SU-DHL-6 (cell line): ENCODE data around the gene DNAAF3.

ENCODE experiments used
- CTCF ChIP-seq: fragments of 200-600 bp; sonication (generic); IDR thresholded peaks from one replicate; pipeline ENCODE4 v1.5.1; 2017; ENCODE audit warnings: antibody characterized with exemption, mild to moderate bottlenecking, low read length, moderate library complexity; ENCODE audit not compliant: insufficient read depth, poor library complexity, severe bottlenecking
- EZH2phosphoT487 ChIP-seq: fragments of 200-600 bp; sonication (generic), shearing (Covaris generic); conservative IDR thresholded peaks from 2 replicates; pipeline ENCODE4 v1.6.1; 2018; ENCODE audit warnings: mild to moderate bottlenecking, antibody characterized with exemption, low read length, moderate library complexity, mixed read lengths

GRCh38 chr19:55198651-55199050 is 32.2 kb upstream of the DNAAF3 start:
- TF ChIP-seq CTCF = no peak
- no peak for TF ChIP-seq EZH2phosphoT487
